Measurements from ENCODE around the gene NEB. TPM values are rescaled to one million over a fixed set of nuclear protein-coding genes. Genes with fewer than 3 reads are reported as not detected.
"Not testable (repeated sequence)": the region's sequence is repeated elsewhere in the genome, so short reads cannot be mapped to it uniquely, and the experiment has no call there.

Gene NEB
- polyA plus RNA-seq, 1 donor from 2014 or later, result 1.4 TPM

GRCh38 chr2:151569167-151569566, 165.1 kb downstream of the NEB start:
- Mint-ChIP-seq H3K27me3 (no peaks in the 10 kb centered on the region), H3K27ac (no peak overlapping the region), H3K4me3 (no peak overlapping the region), H3K9me3 (no peaks in the 10 kb centered on the region), H3K36me3 (no peaks in the 10 kb centered on the region), H3K4me1 (no peaks in the 10 kb centered on the region)

DNA sequence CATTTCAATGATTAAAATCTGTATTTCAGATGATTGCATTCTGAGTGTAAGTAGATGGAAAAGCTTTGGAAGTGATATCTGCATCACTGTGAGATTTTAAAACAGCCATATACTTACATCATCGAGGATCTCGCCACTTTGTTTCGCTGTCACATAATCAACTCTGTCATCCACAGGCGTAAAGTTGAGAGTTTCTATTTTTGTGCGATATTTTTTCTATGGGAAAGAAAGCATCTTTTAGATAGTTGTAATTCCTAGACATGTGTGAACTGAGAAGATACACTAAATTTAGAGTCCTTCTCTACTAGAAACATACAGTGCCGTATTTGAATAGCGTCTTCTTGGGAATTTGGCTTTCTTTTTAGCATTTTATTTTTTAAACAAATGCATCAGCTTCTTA, 165.8 kb downstream of the NEB start:
- Mint-ChIP-seq H3K4me1 (no peaks in the 10 kb centered on the region), H3K4me3 (no peak overlapping the region)

DNA sequence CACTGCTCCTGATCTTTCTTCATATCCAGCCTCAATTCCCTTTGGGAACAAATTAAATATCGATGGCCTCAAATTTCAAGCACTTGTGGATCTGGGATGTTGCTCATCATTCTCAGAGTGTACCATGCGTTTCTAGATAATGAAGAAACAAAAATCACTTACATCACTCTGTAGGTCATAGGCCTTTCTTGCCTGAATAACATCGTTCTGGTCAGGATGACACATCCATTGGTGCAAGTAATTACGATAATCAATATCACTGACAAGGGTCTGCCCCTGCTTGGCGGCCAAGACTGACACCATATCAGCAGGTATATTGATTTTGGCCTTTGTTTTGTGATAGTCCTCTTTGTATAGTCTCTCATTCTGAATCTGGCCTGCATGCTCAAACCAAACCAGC, 167.3 kb downstream of the NEB start:
- Mint-ChIP-seq H3K36me3 (peaks cover 6% of the 10 kb centered on the region), H3K27me3 (no peaks in the 10 kb centered on the region), H3K9me3 (no peaks in the 10 kb centered on the region), H3K27ac (no peak overlapping the region), H3K4me1 (no peaks in the 10 kb centered on the region), H3K4me3 (no peak overlapping the region)

More for the DNA sequence above, 165.8 kb downstream of the NEB start:
- no peaks in the 10 kb centered on the region for H3K9me3 Mint-ChIP-seq
- peaks cover 3% of the 10 kb centered on the region for H3K36me3 Mint-ChIP-seq
- no peaks in the 10 kb centered on the region for H3K27me3 Mint-ChIP-seq
- H3K27ac Mint-ChIP-seq, result no peak overlapping the region

DNA sequence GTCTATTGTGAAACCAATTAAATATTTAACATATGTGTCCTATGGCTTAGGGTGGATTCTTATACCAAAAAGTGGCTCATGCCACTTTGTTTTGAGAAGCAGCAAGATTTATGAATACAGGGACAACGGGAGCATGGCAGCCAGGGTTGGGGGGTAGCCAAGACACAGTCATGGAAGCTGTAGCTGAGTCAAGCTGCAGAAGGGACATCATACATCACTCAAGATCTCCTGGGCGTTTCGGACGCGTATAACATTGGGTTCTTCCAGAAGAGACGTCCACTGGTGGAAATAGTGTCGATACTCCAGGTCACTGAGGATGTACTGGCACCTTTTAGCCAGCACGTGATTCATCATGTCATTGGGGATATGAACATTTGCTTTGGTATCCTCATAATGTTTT, 171.9 kb downstream of the NEB start:
- no peaks in the 10 kb centered on the region for H3K9me3 Mint-ChIP-seq

DNA sequence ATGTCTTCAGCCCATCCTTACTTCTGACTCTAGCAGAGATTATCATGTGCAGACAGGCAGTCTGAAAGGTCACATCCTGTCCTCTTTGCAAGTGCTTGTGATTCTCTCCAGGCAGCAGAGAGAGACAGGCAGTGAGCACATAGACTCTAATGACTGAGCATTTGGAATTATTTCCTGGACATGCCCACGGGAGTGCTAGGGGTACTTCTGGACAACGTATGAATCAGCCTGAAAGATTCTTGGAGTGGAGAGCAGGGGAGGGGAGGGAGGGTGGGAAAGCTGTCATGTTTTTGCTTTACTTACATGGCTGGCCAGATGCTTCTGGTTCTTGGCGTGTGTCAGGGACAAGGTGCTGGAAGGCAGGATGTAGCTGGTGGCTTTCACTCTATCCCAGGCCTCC, 174.0 kb downstream of the NEB start:
- Mint-ChIP-seq H3K4me3 (peak overlapping the region in 1 of 4 donors; percentile 35), H3K36me3 (peaks cover 13% of the 10 kb centered on the region), H3K9me3 (no peaks in the 10 kb centered on the region), H3K27me3 (no peaks in the 10 kb centered on the region), H3K27ac (peak overlapping the region in 1 of 3 donors; percentile 24), H3K4me1 (peaks cover 0 to 6% (median 5%) of the 10 kb centered on the region in 3 donors)

More for the DNA sequence above, 171.9 kb downstream of the NEB start:
- Mint-ChIP-seq H3K4me3 (no peak overlapping the region), H3K27ac (no peak overlapping the region), H3K27me3 (no peaks in the 10 kb centered on the region), H3K4me1 (peaks cover 0 to 6% (median 5%) of the 10 kb centered on the region in 3 donors), H3K36me3 (peaks cover 13% of the 10 kb centered on the region)

DNA sequence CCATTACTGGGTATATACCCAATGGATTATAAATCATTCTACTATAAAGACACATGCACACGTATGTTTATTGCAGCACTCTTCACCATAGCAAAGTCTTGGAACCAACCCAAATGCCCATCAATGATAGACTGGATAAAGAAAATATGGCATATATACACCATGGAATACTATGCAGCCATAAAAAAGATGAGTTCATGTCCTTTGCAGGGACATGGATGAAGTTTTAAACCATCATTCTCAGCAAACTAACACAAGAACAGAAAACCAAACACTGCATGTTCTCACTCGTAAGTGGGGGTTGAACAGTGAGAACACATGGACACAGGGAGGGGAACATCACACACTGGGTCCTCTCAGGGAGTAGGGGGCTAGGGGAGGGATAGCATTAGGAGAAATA, 174.8 kb downstream of the NEB start:
- not testable (repeated sequence) for H3K4me1 Mint-ChIP-seq, H3K9me3 Mint-ChIP-seq, H3K4me3 Mint-ChIP-seq, H3K27me3 Mint-ChIP-seq
- Mint-ChIP-seq H3K36me3 (peaks cover 13% of the 10 kb centered on the region), H3K27ac (peak overlapping the region in 1 of 3 donors; percentile 9)

DNA sequence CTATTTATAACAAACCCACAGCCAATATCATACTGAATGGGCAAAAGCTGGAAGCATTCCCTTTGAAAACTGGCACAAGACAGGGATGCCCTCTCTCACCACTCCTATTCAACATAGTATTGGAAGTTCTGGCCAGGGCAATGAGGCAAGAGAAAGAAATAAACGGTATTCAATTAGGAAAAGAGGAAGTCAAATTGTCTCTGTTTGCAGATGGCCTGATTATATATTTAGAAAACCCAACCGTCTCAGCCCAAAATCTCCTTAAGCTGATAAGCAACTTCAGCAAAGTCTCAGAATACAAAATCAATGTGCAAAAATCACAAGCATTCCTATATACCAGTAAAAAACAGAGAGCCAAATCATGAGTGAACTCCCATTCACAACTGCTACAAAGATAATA, 176.4 kb downstream of the NEB start:
- not testable (repeated sequence) for H3K4me1 Mint-ChIP-seq, H3K27ac Mint-ChIP-seq, H3K4me3 Mint-ChIP-seq, H3K9me3 Mint-ChIP-seq, H3K27me3 Mint-ChIP-seq
- peaks cover 12% of the 10 kb centered on the region for H3K36me3 Mint-ChIP-seq

DNA sequence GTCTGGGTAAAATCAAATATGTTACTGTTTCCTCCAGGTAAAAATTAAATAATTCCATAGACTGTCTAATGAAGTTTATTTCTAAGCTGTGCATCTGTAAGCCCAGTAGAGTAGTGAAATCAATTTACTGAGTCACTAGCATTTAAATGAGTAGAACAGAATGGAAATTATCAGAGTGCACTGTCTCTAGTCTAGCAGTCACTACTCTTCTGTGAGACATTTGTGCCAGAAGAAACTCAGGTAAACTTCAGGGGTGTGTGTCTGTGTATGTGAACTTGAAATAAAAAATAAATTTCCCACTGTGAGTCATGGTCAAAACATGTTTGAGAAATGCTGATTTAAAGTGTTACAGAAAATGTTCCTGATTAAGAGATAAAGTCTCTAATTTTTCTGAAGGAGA, 178.2 kb downstream of the NEB start:
- Mint-ChIP-seq H3K27me3 (no peaks in the 10 kb centered on the region), H3K9me3 (peaks cover 0 to 4% (median 0%) of the 10 kb centered on the region in 3 donors), H3K36me3 (peaks cover 14% of the 10 kb centered on the region), H3K4me1 (peaks cover 0 to 6% (median 5%) of the 10 kb centered on the region in 3 donors), H3K4me3 (no peak overlapping the region), H3K27ac (no peak overlapping the region)

DNA sequence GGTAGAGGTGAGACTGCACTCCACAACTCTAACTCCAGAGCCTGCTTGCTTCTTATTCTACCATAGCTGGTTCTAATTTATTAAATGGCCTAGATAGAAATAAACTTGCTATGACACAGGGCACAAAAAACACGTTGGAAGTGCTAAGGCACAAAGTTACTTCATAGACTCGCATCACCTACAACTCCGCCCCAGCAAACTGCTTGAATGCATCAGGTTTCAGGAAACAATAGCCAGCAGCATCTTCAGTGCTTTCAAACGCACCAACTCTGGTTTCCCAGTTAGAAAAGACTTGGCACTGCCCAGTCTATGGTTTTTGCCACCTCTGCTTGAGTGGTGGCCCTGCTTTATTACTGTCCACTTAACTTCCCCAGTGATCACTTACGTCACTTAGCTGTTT, 182.0 kb downstream of the NEB start:
- Mint-ChIP-seq H3K36me3 (peaks cover 14% of the 10 kb centered on the region), H3K27me3 (no peaks in the 10 kb centered on the region), H3K4me3 (no peak overlapping the region), H3K9me3 (peaks cover 0 to 4% (median 0%) of the 10 kb centered on the region in 3 donors), H3K4me1 (no peaks in the 10 kb centered on the region), H3K27ac (no peak overlapping the region)

DNA sequence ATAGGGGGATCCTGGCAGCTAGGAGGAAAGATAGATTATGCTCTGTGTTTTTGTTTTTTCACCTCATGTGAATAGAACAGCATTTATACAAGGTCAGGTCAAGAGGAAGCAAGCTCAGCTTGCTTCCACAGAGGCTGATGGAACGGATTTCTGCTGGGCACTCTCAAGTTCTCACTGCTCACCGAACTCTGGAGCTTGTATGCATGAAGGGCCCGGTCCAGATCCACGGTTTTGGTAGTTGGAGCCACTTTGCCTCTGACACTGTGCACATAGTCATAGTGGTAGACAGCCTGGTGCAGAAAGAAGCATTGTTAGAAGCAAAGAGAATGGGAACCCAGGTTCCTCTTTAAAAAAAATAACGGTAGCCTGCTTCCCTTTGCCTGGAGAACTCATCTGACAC, 182.7 kb downstream of the NEB start:
- H3K9me3 Mint-ChIP-seq, result peaks cover 0 to 4% (median 0%) of the 10 kb centered on the region in 3 donors

GRCh38 chr2:151549191-151549590, 185.1 kb downstream of the NEB start:
- Mint-ChIP-seq H3K27me3 (no peaks in the 10 kb centered on the region), H3K36me3 (peaks cover 15% of the 10 kb centered on the region), H3K9me3 (peaks cover 0 to 4% (median 0%) of the 10 kb centered on the region in 3 donors), H3K4me3 (no peak overlapping the region), H3K27ac (no peak overlapping the region), H3K4me1 (no peaks in the 10 kb centered on the region)

More for the DNA sequence above, 182.7 kb downstream of the NEB start:
- H3K4me1 Mint-ChIP-seq, result no peaks in the 10 kb centered on the region
- no peak overlapping the region for H3K27ac Mint-ChIP-seq
- H3K36me3 Mint-ChIP-seq, result peaks cover 15% of the 10 kb centered on the region
- no peaks in the 10 kb centered on the region for H3K27me3 Mint-ChIP-seq
- H3K4me3 Mint-ChIP-seq, result no peak overlapping the region

- no peaks in the 10 kb centered on the region for H3K27me3 Mint-ChIP-seq
- no peaks in the 10 kb centered on the region for H3K9me3 Mint-ChIP-seq
- H3K27ac Mint-ChIP-seq, result no peak overlapping the region
- H3K36me3 Mint-ChIP-seq, result peaks cover 5% of the 10 kb centered on the region
- no peak overlapping the region for H3K4me3 Mint-ChIP-seq
- H3K4me1 Mint-ChIP-seq, result peaks cover 0 to 2% (median 0%) of the 10 kb centered on the region in 3 donors
Measured at GRCh38 chr2:151544449-151544848, 189.8 kb downstream of the NEB start.

- peaks cover 0 to 2% (median 0%) of the 10 kb centered on the region in 3 donors for H3K4me1 Mint-ChIP-seq
Measured at GRCh38 chr2:151543876-151544275, 190.4 kb downstream of the NEB start.

GRCh38 chr2:151534001-151534400, 200.3 kb downstream of the NEB start:
- Mint-ChIP-seq H3K36me3 (peaks cover 20% of the 10 kb centered on the region), H3K9me3 (no peaks in the 10 kb centered on the region), H3K4me1 (peaks cover 0 to 4% (median 2%) of the 10 kb centered on the region in 3 donors), H3K4me3 (no peak overlapping the region), H3K27me3 (no peaks in the 10 kb centered on the region), H3K27ac (no peak overlapping the region)

More at GRCh38 chr2:151543876-151544275, 190.4 kb downstream of the NEB start:
- no peaks in the 10 kb centered on the region for H3K27me3 Mint-ChIP-seq
- peaks cover 5% of the 10 kb centered on the region for H3K36me3 Mint-ChIP-seq
- H3K9me3 Mint-ChIP-seq, result no peaks in the 10 kb centered on the region
- H3K4me3 Mint-ChIP-seq, result no peak overlapping the region
- H3K27ac Mint-ChIP-seq, result no peak overlapping the region

GRCh38 chr2:151533127-151533526, 201.1 kb downstream of the NEB start:
- H3K4me1 Mint-ChIP-seq, result peaks cover 0 to 2% (median 0%) of the 10 kb centered on the region in 3 donors

DNA sequence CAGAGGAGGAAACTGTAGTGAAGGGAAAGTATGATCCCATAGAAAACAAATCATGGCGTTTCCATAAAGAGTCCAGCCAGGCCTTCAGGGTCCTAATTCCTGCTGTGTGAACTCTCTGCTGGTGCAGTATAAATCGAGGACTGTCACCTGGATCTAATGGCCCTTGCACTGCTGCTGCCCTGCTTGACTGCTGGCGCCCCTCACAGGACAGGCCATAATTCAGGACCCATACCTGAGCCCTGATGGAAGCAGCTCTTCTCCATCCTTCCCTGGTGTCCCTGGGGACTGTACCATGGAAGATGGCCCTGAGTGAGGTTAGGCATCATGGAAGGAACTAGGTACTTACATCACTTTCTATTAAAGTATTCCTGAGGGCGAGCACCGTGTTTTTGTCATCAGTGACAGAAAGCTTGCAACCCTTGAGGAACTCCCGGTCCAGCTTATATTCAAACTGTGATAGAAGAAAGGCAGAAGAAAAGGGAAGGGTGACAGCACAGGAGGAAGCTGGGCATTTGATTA, 207.6 kb downstream of the NEB start:
- H3K27me3 Mint-ChIP-seq, result no peaks in the 10 kb centered on the region
- peak overlapping the region in 1 of 3 donors; percentile 84 for H3K27ac Mint-ChIP-seq
- peaks cover under 1% of the 10 kb centered on the region for H3K36me3 Mint-ChIP-seq
- H3K4me3 Mint-ChIP-seq, result peak overlapping the region in 1 of 4 donors; percentile 34
- H3K4me1 Mint-ChIP-seq, result peaks cover 5 to 12% (median 7%) of the 10 kb centered on the region in 3 donors
- H3K9me3 Mint-ChIP-seq, result no peaks in the 10 kb centered on the region

More at GRCh38 chr2:151533127-151533526, 201.1 kb downstream of the NEB start:
- Mint-ChIP-seq H3K9me3 (no peaks in the 10 kb centered on the region), H3K4me3 (no peak overlapping the region), H3K27me3 (no peaks in the 10 kb centered on the region), H3K36me3 (peaks cover 20% of the 10 kb centered on the region), H3K27ac (no peak overlapping the region)
